ENCODE results near the gene RGL3.

GRCh38 chr19:11387162-11388034 lies 31.7 kb downstream of the RGL3 start:
- TF ChIP-seq POLR2A (IDR thresholded peaks at IDR 0.05; ENCODE audit: low read length): no peak
- TF ChIP-seq GATA1 (IDR thresholded peaks at IDR 0.05; ENCODE audit: low read depth, low read length): no peak
